Measurements from ENCODE around the gene RNFT2.

GRCh38 chr12:116708826-116709756 is 29.0 kb upstream of the RNFT2 start:
- no peak for TF ChIP-seq POLR2A (IDR thresholded peaks at IDR 0.05)
- TF ChIP-seq CTCF (IDR thresholded peaks at IDR 0.05) = peak; percentile 14 to 75 (median 65)

Measured in Peyer's patch (tissue), 4 donors.